Ramos (cell line): ENCODE data around the gene DTNBP1.

Source experiments
- in situ Hi-C: fragments of 300-500 bp; cut with MboI; formaldehyde crosslinking; loops from one replicate; pipeline ENCODE4 v1.14.3; 2022; ENCODE audit warnings: low sequenced_read_pairs; ENCODE audit not compliant: unreplicated experiment

The DTNBP1 gene

DNA sequence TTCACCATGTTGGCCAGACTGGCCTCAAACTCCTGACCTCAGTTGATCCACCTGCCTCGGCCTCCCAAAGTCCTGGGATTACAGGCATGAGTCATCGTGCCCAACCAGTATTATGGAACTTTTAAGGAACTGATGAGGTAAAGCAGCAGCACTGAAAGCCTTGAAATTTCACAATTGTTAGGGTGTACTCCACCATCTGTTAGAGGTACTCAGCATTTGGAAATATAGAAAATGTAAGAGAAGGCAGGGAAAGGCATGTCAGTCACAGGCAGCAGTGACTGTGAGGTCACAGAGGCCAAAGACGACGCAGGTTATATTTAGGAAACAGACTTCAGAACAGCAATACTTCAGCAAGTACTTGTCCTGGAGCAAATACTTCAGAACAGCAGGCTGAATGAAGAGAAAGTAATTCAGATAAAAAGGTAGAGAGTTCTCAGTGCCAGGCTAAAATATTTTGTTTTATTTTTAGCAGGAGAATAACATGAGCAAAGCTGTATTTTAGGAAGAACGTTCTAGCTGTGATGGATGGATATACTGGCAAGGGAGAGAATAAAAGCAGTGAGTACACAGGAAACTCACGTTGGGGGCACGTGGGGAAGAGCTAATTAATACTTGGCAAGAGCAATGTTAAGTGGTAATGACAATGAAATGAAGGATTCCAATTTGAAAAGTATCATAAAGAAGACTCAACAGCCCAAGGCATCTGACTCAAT is 67.2 kb downstream of the DTNBP1 start:
- in situ Hi-C loops, result no loop called here

DNA sequence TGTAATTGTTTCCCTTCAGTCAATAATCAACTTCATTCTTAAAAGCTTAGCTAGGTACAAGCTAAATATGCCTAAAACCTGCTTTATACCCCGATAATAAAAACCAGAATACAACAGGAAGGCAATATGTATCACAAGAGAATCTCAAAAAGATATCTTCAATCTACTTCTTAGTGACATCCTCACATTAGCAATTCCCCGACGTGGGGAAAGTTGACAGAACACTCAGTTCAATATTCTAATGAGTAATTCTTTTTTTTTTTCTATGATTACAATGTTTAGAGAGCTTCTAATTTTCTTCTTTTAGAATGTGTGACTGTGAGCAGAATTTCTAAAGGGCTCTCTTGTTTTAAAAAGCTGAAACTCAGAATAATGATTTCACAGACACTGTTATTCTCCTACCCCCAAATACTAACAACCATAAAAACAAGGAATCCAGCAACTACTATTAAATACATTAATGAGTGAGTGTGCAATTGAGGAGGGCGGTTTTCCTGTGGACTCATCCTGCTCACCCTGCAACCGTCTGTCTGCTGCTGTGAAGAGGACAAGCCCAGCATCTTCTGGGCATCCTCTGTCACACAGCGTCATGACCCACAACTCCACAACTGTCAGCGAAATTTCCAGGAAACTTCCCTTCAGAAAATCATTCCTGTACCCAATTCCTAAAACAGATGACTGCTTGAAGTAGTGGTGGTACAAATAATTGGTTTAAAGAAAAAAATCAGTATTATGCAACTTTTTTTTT is 68.1 kb downstream of the DTNBP1 start:
- in situ Hi-C loops, result no loop called here

DNA sequence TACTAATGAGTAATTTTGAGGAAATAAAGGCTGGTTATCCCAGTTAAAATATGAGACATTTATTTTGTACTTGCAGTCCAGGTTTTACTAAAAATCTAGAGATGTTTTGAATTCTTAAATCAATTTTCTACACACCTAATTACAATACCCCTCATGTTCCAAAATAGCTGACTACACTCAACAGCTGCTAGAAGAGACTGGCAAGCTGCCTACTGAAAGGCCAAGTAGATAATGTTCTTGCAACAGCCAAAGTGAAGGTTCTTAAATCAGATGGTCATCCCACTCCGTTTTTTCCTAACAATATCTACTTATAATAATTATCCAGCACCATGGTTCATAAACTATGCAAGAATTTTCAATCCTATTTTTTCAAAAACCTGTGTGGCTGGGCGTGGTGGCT is 69.0 kb downstream of the DTNBP1 start:
- in situ Hi-C loops, result no loop called here

DNA sequence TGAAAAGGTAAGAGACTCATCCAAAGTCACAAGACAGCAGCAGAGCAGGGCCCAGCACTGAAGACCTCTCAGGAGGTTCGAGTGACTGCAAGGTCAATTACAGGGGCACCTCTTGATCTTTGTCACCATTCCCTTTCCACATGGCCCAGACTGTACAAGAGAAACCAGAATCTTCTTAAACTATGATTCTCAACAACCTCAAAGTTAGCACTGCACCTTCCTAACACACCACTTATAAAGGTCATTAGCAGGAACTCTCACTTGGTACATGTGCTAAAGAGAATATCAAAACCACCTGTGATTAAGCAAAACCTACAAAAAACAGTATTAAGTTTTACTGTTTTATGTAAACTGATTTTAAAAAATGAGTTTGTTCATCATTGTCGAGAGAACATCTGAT is 70.2 kb downstream of the DTNBP1 start:
- in situ Hi-C loops, result no loop called here

DNA sequence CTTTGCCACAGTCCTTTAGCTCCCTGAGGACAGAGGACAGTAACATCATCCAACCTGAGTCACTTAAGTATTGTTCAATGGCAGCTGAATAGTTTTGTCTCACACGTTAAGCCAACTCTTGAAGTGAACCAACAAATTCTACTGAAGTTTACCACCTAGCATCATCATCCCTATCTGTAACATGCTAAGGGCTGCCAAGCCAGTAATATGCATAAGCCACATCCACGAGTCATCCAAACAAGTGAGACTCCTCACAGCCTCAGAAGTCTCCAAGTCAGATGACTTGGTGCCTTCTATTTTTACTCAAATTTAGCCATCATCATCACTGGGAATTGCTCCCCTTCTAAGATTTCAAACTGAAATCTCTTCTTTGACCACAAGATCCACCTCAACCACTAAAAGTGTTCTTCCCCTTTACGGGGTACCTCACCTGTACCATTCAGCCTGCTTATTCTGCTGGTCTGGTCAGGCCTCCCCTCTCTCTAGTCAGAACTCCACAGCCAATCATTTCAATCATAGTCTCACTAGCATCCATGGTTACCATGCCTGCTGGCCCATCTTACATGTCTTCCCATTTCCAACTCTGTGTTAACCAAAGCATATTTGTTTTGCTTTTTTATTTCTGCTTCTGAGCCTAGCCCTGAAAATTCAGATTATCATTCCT is 73.7 kb downstream of the DTNBP1 start:
- in situ Hi-C loops, result no loop called here

DNA sequence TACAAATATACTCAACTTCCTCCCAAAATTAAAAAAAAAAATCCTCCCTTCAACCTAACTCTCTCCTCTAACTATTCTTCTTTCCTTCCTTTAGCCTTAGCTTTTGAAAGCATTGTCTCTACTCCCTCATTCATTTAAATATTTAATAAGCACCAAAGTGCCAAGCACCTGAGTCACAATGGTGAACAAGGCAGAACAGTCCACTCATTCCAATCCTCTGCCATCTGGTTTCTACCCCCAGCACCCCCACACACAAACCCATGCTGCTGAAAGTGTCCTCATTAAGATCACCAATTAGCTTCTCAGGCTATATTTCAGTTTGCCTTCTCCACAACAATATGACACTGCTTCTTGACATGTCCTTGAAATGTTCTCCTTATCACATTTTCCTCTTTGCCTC is 76.3 kb downstream of the DTNBP1 start:
- in situ Hi-C loops, result no loop called here

DNA sequence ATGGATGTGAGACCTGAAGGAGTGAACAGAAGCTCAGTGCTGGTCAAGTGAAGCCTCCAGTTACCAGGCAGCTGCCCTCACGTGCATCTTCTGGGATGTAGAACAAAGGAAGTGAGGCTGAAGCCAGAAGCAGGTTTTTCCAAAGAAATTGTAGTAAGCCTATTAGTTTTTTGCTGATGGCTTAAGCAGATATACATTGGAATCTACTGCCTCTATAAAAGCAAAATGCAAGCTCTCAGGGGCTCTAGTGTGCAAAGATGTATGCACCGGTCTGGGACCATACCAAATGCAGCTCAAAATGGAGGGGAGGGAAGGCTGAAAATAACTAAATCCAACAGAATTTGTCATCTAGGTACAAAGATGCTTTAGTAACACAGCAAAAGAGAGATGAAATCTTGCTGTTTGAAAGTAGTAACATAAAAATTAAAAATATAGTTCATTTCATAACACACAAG is 77.0 kb downstream of the DTNBP1 start:
- in situ Hi-C loops, result no loop called here

DNA sequence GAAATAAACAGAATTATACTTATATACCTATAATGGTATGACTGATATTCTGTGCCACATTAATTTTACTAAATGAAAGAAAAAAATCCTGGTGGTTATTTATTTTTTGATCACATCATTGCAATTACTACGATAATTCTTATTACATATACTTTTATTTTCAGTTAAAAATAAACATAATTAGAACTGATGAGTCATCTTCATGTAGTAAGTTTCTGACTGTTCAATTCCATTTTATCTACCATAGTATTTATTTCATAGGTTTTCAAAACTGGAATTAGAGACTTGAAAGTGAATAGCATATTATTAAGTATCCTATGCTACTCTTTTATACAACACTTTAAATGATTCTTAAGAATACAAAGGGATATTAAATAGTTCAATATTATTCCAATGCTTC is 80.3 kb downstream of the DTNBP1 start:
- in situ Hi-C loops, result no loop called here

DNA sequence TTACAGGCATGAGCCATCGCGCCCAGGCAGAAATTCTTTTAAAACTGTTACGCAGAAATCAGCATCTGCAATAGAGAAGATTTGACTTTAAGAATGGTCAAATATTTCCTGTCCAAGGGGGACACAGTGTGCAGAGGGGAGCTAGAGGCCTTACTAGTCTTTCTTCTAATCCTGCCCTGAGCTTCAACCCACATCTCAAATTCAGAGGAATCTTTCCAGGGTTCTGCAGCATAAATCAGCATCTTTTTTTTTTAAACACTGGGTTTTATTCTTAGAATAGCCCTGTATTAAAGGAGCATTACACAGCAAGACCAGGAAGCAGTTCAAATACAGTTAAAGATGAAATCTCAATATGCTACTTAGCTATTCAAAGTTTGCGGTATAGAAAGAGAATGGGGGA is 81.1 kb downstream of the DTNBP1 start:
- in situ Hi-C loops, result no loop called here

DNA sequence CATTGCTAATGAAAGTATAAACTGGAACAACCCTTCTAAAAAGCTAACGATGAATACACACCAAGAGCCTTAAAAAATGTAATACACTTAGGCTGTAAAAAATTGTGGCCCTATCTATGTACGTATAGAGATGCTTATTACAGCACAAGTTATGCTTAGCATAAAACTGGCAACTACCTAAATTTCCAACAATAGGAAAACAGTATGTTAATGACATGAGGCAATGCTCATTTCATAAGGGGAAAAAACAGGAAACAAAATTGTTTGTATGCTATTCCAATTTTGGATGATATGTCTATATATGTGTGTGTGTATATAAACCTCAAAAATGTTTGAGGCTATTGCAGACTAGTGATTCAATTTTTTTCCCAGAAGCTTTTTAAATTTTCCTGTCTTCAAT is 82.5 kb downstream of the DTNBP1 start:
- in situ Hi-C loops, result no loop called here

DNA sequence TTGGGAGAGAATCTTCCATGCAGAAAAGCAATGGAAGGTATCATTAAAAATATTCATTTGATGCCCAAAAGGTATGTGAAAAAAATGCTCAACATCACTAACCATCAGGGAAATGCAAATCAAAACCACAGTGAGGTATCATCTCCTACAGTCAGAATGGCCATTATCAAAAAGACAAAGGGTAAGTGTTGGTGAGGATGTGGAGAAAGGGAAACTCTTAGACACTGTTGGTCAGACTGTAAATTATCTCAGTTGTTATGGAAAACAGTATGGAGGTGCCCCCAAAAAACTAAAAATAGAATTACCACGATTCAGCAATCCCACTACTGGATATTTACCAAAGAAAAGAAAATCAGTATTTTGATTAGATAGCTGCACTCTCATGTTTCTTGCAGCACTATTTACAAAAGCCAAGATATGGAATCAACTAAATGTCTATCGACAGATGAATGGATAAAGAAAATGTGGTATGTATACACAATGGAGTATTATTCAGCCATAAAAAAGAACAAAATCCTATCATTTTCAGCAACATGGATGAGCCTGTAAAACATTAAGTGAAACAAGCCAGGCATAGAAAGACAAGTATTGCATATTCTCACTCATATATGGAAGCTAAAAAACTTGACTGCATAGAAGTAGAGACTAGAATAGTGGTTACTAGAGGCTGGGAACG is 84.0 kb downstream of the DTNBP1 start:
- in situ Hi-C loops, result no loop called here

DNA sequence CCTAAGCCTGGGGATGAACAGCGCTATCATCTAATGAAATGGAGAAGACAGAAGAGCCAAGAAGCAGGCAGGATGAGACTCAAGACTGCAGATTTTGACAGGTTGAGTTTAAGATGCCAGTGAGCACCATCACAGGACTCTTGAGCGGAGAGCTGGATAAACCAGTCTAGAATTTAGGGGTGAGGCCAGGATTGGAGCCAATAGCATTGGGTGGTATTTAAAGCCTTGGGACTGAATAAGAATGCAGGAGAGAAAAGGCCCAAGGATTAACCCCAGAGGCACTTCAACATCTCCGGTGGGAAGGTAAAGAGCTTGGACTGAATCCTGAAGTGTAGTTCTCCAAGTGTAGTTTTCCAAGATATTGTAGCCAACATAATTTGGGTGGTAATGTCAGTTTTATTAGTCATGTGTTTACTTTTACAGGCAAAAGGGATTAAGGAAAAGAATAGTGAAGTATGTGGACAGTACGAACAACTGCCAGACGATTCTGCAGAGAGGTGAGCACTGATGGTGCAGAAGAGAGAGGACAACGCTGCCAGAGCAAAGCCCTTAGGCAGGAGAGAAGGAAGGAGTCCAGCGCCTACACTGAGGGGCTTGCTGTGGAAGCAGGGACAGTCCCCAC is 85.2 kb downstream of the DTNBP1 start:
- in situ Hi-C loops, result no loop called here

DNA sequence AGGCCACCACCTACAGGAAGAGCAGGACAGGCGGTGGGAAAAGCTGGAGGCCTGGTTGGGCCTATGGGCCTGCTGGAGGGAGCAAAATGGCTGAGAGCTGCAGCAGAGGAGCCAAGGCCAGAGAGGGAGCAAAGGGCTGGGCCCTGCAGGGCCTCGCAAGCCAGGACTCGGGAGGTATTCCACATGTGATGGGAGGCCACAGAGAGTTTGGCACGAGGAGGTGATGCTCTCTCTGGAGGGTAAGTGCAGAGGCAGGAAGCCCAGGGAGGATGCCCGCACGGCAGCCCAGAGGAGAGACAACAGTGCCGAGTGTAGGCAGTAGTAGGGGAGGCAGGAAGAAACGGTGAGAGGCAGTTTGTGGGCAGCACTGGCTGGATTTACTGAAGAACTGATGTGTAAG is 85.7 kb downstream of the DTNBP1 start:
- in situ Hi-C loops, result no loop called here

DNA sequence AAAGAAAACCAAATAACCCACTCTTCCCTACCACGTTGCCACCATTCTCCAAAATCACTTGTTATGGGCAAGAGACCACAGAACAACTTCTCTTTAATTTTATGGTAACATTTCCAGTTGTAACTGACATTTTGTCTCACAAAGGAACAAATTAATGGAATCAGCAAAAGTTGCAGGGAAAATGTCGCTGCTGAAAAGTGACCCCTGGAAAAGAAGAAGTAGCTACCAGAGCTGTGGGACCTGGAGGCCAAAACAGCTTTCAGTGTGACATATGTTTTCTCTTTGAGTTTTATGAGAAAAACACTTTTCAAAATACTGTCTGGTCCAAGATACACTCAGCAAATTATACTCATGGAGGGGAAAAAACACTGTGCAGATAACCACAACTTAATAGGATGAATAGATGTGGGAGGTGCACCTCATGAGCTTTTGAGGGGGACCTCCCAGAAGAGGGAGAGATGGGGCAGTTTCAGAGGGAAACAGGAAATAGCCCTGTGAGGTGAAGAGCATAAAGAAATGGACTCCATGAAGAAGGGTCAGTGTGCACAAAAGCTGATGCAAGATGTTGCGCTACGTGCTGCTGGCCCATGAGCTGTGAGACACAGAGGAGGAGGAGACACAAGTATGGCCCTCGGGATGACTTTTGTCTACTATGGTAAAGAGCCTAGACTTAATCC is 87.3 kb downstream of the DTNBP1 start:
- in situ Hi-C loops, result no loop called here

DNA sequence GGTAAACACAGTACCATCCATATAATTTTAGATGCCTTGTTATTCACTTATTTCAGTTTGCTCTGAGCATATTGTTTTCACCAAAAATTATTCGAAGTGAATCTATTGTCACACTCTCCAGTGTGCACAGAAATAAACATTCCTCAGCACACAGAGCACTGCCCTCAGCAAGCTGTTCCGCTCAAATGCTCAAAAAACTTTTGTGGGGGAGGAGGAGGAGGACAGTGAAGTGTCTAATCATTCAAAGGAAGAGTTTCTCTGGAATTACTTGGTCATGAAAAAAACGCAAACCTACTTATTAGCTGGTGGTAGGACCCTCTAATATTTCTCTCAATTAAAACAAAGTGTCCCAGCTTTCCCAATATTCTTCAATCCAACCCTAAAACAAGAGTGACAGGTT is 88.3 kb downstream of the DTNBP1 start:
- in situ Hi-C loops, result no loop called here

DNA sequence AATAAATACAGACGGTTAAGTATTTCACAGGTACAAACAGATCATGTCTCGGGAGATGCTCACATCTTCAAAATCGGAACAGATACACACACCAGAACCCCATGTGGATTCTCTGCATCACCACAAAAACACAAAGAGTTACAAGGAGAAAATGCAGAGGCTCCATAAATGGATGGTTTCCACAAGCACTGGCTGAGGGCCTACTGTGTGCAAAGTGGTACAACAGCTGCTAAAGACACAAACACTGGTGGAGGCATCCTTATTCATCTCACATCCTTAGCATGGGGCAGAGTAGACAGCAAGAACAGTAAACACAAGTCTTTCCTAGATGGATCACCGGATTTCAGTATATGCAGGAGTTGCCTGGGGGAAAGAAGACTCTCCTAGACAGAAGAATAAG is 88.8 kb downstream of the DTNBP1 start:
- in situ Hi-C loops, result no loop called here

DNA sequence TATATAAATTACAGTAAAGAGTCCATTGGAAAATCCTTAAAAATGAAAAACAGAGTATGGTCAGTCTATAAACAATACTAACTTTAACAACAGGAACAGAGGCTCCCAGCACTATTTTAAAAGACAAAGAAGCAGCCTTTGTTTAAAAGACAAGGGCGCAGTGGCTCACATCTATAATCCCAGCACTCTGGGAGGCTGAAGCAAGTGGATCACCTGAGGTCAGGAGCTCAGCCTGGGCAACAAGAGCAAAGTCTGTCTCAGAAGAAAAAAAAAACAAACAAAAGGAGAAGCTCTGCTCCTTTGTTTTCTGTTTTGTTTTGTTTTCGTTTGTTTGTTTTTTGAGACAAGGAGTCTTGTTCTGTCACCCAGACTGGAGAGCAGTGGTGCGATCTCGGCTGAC is 89.4 kb downstream of the DTNBP1 start:
- in situ Hi-C loops, result no loop called here

DNA sequence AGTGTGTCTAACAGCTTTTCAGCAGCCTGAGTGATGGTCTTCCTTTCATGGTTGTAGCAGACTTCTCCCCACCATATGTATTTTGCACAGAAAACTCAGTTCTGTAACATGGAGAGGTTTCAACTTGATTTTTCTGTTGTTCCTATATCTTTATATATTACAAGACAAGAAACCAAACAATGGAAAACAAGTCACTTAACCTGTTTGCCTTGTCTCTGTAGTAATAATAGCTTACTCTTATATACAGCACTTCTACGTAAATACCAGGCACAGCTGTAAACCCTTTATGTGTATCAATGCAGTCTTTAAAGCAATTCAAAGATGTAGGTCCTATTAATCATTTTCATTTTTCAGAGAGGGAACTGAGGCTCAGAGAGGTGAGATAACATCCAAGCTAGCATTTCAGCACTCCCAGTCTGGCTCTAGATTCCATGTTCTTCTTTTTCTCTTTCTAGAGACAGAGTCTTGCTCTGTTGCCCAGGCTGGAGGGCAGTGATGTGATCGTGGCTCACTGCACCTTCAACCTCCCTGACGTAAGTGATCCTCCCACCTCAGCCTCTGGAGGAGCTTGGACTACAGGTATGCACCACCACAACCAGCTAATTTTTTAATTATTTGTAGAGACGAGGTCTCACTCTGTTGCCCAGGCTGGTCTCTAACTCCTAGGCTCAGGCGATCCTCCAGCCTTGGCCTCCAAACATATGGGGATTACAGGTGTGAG is 90.4 kb downstream of the DTNBP1 start:
- in situ Hi-C loops, result no loop called here

DNA sequence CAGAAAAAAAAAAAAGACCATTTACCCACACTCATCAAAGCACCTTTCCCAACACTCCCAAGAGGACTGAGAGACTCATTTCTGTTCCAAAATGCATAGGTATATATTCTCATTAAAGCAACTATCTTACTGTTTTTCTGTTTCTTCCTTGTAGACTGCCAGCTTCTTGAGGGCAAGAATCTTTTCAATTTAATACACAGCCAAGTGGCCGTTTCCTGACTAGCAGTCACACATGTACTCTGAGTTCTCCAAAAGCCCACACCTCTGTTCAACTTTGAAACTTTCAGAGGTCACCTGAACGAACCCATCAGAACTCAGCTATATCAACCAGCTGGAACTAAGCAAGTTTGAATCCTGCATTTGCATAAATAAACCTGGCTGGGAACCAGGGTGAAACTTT is 92.7 kb downstream of the DTNBP1 start:
- in situ Hi-C loops, result no loop called here
